DMS114 treated with DMSO at 0.1 percent for 48 hours (cell line): Measurements from ENCODE around the gene ARHGAP9.
"Not testable (repeated sequence)": the region's sequence is repeated elsewhere in the genome, so short reads cannot be mapped to it uniquely, and the experiment has no call there.

ENCODE experiments used
- DNase-seq: peaks from one replicate; lab custom pipeline; 2025; ENCODE audit not compliant: unreplicated experiment; lab: John Stamatoyannopoulos, UW

Gene ARHGAP9

DNA sequence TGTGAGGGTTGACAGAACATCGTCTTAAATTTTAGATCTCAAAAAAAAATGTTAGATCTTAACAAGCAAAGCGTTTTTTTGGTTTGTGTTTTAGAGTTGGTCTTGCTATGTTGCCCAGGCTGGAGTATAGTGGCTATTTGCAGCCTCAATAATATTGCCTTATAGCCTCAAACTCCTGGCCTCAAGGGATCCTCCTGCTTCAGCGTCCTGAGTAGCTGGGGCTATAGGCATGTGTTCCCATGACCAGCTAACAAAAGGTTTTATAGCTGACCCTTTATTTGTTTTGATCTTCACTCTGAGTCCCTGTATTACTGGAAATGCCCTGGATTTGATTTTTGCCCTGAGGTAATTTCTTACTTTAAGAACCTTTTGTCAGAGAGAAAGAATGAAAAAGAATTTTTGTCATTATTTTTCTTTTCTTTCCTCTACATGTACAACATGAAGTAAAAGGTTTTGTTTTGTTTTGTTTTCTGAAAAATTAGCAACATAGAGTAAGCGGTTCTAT, 39.9 kb downstream of the ARHGAP9 start:
- DNase-seq = no peak

- DNase-seq = no peak
Measured at GRCh38 chr12:57438400-57438799, 41.3 kb downstream of the ARHGAP9 start.

DNA sequence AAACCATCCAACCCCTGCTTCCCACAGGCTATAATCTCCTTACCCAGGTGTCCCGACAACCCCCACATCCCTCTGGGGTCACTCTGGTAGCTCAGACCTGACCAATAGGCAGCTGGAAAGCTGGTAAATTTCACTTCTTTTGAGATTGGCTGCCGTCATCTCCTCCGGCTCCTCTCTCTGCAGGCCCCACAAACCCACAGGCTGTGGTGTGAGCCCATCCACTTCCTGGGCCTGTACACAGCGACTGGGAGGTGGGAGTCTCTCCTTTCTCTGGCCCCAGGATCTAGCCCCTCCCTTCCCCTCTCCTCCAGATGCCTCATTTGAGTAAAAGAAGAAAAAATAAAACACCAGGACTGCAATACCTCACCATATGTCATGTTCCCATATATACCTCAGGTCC, 44.4 kb downstream of the ARHGAP9 start:
- DNase-seq = no peak

- no peak for DNase-seq
Measured at GRCh38 chr12:57434517-57435223, 45.0 kb downstream of the ARHGAP9 start, which contains the start of gene INHBC. Gene INHBC (plus strand): TSS chr12:57434784. CDS start chr12:57434887, 103 bp downstream.

DNA sequence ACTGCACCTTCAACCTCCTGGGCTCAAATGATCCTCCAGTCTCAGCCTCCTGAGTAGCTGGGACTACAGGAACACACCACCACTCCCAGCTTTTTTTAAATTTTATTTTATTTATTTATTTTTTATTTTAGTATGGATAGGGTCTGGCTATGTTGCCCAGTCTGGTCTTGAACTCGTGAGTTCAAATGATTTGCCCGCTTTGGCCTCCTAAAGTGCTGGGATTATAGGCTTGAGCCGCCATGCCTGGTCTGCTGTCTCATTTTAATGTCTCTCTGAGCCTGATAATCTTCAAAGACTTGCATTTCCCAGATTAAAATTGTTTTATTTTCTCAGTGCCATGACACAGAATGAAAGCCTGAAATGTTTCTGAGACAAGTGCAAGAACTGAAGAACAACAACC, 46.3 kb downstream of the ARHGAP9 start:
- no peak for DNase-seq

DNA sequence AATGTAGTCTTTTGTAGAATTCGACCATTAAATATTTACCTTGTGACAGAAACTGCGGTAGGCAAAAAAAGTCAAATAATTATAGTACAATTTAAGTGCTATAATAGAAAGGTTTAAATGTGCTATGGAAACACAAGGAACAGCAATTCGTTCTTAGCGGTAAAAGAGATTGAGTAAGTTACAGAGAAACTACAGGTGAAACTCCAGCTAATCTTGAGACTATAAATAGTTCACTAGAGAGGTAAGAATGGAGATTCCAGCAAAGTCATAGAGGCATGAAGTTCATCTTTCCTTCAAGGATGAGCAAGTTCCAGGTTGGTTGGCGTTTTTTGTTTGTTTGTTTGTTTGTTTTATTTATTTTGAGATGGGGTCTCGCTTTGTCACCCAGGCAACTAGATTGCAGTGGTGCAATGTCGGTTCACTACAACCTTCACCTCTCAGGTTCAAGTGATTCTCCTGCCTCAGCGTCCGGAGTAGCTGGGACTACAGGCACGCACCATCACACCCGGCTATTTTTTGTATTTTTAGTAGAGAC, 47.9 kb downstream of the ARHGAP9 start:
- DNase-seq = no peak

GRCh38 chr12:57430931-57431566, 48.6 kb downstream of the ARHGAP9 start, which contains the start of gene R3HDM2:
Gene R3HDM2 (minus strand): TSS chr12:57431043. CDS start chr12:57310428, 120,615 bp downstream.
- DNase-seq = peak; percentile 94

GRCh38 chr12:57430112-57430930, 49.3 kb downstream of the ARHGAP9 start:
- DNase-seq = no peak

- DNase-seq = no peak
Measured at GRCh38 chr12:57429473-57430111, 50.1 kb downstream of the ARHGAP9 start.

DNA sequence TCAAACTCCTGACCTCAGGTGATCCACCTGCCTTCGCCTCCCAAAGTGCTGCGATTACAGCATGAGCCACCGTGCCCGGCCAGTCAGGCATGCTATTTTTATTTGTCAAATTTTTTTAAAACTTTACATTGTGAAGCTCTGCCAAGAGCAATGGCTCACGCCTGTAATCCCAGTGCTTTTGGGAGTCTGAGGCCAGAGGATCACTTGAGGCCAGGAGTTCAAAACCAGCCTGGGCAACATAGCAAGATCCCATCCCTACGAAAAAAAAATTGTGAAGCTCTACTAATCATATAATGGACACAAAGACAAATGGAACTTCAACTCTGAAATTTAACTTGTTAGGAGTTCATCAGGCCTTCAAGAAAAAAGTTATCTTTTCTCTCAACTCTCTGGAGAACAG, 50.7 kb downstream of the ARHGAP9 start:
- no peak for DNase-seq

DNA sequence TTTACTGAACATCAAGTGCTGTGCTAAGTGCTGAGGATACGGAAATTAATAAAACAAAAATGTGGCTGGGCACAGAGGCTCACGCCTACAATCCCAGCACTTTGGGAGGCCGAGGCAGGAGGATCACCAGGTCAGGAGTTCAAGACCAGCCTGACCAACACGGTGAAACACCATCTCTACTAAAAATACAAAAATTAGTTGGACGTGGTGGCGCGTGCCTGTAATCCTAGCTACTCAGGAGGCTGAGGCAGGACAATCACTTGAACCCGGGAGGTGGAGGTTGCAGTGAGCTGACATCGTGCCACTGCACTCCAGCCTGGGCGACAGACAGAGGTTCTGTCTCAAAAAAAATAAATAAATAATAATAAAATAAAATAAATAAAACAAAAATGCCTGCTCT, 52.7 kb downstream of the ARHGAP9 start:
- DNase-seq = not testable (repeated sequence)
